GM18508 (cell line): ENCODE results near the gene UBE2V1.
"Not testable (repeated sequence)": the region's sequence is repeated elsewhere in the genome, so short reads cannot be mapped to it uniquely, and the experiment has no call there.

Source experiments
- ATAC-seq: cut with Tn5 transposase; IDR thresholded peaks from one replicate; pipeline ENCODE4 v1.9.1; 2021; ENCODE audit warnings: moderate number of reproducible peaks; ENCODE audit not compliant: insufficient read depth, unreplicated experiment

Gene UBE2V1

DNA sequence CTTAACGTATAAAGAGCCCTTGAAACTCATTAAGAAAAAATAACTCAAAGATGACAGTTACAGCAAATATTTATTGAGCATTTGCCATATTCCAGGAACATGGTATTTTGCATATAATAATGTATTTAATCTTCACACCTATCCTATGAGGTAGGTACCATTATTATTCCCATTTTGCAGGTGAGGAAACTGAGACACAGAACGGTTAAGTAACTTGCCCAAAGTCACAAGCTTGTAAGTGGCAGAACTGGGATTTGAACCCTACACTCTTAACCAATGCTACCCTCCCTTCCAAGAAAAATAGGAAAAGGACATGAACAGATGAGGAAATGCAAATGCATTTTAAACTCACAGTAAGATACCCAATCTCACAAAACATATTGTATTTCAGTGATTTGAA, 5.3 kb upstream of the UBE2V1 start:
- ATAC-seq: no peak

DNA sequence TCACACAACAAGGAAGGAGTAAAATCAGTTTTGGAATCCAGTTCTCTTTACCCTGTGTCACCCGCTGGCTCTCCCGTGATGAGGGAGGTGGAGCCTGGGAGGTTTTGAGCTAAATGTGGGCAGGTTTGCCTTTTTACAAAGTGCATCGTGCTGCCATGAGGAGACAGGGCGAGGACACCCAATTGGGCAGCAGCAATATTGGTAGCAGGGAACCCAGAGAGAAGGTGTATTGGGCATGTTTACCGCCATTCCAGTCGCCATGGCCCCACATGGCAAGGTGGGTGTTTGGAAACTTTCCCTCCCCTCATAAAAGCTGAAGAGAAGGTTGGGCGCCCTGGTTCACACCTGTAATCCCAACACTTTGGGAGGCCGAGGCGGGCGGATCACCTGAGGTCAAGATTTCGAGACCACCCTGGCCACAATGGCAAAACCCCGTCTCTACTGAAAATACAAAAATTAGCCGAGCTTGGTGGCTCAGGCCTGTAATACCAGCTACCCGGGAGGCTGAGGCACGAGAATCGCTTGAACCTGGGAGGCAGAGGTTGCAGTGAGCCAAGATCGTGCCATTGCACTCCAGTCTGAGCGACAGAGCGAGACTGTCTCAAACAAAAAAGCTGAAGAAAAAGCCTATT, 3.5 kb upstream of the UBE2V1 start:
- ATAC-seq: no peak

DNA sequence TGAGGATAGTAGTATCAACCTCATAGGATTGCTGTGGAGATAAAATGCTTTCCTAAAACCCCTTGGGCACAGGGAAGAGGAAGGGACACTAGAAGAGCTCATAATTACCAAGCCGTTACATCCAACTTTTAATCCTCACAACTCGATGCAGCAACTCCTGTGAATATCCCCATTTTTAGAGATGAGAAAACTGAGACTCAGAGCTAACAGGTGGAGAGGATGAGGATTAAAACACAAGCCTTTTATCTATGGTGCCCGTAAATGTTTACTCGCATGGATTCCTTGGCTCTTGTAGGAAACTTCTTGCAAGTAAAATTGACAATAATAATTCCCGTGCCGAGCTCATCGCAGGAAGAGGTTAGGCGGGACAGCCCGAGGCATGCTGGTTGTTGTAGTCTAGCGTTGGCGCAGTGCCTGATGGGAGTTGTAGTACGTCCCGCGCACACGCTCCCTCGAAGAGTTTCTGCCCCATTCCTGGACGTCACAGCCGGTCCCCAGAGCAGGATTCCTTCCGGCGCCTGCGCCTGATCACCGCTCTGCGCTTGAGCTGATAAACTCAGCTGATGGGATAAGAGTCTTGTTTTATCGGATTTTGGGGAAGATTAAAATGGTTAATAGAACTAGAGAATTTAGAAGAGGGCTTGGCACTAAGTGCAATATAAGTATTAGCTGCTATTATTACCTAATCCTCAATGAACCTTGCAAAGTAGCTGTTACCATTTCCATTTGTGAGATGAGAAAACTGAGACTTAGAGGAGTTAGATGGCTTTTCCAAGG, 2.8 kb upstream of the UBE2V1 start:
- peak; percentile 51 for ATAC-seq

DNA sequence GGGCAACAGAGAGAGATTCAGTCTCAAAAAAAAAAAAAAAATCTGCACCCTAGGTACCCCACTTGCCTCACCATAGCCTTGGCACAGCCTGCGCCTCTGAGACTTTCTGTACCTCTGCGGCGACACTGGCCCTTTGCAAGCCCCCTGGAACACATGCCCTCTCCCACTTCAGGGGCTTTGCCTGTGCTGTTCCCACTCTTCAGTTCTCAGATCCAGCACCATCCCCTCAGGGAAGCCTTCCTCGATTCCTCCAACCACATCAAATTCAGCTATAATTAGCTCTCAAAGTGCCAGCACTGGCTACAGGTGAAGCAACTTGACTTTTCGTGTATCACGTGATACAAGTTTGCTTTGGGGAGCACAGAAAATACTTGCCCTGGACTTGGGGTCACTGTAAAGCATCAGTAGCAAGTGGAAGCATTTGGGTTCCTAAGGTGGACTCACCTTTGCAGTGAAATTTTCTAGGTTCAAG, 2.1 kb upstream of the UBE2V1 start:
- no peak for ATAC-seq

DNA sequence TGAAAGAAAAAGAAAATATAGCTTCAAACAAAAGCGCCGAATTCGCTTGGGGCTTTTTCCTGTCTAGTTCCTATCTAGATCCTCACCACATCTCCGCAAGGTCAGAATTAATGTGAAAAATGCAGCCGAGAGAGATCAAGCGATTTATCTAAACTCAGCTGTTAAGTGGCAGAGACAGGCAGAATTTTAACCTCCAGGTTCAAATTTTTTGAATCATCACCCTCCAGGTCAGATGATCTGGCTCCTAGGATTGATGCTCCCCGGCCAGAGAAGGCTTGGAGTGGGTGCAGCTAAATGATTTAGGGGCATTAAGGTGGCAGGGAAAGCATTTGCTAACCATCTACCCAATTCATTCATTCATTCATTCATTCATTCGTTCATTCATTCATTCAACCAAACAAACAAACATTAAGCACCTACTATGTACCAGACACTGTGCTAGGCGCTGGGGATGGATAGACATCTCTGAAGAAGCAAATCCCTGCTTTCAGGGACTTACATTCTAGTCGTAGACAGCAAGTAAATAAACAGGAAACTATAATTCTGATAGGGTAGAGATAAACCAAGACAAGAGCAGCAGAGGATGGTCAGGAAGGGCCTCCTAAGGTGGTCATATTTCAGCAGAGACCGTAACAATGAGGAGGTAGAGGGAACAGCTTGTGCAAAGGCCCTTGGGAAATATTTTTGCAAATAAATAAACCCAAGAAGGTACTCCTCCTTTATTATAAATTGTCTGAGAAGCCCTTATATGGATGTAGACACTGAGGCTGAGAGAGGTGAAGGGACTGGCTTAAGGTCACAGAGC, 672 bp upstream of the UBE2V1 start:
- ATAC-seq: no peak

DNA sequence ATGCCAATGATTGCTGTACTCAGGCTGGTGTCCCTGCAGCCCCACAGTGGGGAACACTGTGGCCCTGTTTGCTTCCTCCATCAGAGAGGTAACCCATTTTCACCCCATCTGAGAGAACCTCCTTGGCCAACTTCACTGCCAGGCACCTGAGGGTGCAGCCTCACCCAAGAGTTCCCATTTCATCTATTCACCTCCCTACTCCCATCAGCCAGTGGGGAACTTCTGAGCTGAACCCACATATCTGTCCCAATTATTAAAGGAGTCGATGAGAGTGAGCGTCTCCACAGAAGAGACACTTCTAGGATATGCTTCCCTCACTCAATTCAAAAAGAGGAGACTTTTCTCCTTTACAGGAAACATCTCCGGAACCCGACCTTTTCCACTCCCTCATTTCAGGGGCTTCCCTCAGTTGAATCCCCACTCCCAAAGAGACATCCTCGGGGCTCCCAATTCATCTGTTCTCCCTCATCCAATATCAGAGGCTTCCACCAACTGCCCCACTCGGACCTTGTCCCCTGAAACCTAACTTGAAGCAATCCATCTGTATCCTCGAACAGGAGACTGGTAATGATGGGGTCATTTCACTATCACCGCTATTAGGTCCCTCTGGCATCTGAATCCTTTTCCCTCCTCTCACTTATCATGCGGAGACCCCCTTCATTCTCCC, 988 bp downstream of the UBE2V1 start:
- no peak for ATAC-seq

DNA sequence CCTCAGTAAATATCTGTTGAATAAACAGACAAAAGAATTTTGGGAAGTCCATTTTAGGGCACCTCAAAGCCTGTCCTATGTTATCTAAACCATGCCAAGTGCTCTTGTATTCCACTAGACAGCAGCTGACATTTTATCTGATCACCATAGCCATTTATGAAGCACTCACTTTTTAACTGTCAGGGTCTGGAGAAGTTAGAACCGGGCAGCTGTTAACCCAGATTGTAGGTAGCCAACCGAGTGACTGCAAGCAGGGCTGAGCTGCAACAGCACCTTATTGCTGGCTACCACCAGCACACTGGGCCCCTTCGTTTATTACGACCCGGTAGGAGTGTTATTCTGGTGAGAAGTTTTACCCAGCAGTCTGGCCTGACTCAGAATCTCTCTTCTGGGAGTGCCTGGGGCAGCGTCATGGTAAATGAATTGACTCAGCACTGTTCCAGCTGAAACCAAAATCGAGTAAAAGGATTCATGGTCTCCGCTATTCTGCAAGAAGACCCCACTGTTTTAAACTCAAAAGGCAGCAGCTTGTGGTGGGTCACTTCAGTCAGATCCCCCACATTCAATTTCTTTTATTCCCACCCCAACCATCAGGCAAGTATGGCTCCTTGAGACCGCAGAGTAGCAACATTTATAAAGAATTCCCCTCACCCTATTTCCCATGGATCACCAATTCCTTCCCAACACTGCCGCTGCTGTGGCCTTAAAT, 1.7 kb downstream of the UBE2V1 start:
- ATAC-seq: no peak

DNA sequence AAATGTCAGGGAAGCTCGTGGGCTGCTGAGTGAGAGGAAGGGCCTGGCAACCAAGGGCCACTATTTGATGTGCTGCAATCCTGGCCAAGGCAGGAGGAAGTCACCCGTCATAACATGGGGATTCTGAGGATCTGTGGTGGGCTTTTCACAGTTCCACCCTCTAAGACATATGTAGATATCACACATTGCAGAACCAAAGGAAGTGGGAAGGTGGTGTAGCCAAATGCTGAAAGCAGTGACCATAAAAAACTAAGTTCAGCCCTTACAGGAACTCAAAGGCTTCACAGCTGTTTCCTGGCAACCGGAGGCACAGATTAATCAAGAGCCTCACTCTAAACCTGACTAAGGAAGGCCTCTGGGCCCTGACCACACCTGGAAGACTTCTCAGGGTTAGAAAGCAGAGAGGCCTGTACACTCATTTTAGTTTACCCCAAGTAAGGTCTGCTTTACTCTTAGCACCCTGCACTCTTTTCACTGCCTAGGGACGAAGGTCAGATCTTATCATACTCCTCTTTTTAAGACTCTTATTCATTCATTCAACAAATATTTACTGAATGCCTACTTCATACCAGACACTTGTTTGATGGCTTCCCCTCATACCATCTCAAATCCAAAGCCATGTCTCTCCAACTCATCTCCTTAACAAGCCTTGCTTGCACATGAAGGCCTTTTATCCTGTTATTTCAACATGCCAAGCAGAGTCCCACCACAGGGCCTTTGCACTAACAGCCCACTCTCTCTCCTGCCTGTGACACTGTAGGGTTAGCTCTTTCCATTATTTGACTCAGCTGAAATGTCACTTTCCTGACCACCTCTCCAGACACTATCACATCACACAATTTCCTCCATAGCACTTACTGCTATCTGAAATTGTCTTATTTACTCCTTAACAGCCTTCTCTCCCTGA, 2.6 kb downstream of the UBE2V1 start:
- no peak for ATAC-seq

DNA sequence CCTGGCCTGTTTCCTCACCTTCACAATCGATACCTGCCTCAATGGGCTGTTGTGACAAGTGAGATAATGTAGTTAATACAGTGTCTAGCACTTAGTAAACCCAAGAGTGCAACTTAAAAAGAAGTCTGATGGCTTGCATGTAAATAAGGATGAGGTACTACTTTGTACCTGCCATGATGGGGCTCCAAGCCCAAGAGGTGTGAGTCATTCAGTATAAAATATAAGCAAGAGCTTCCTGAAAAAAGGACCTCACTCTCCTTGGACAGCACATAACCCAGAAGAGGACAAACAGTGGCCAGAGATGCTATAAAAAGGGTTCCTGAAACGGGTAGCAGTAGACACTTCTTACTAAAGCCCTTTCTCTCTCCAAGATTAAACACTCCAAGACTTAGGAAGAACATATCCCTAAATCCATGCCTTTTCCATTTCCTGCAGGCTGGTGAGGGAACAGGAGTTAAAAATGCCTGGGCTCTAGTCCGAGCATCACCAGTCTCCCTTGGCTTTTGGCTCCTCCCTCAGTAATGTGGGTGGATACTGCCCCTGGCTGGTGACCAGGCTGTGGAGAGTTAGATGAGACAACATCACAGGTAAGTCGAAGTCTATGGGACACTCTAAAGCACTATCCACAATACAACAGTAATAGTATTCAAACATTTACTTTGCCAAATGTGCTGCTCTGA, 4.3 kb downstream of the UBE2V1 start:
- no peak for ATAC-seq

DNA sequence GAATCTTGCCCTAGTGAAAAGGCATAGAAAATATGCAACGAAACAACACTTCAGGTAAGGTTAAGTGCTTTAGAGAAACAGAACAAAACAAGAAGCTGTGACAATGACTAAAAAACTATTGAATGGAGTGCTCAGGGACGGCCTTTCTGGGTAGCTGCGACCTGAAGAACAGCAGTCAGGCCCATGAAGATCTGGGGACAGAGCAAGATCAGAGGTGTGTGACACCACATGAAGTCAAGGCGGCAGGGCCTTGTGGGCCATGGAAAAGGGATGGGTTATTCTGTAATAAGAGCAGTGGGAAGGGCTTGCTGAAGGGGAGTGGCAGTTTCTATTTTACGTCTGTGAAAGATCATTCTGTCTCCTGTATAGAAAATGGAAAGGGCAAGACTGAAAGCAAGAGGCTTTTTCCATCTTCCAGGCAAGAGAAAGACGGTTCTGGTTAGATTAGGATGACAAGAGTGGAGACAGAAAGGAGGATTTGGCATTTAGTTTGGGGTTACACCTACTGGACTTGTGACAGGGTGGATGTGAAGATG, 5.1 kb downstream of the UBE2V1 start:
- no peak for ATAC-seq

DNA sequence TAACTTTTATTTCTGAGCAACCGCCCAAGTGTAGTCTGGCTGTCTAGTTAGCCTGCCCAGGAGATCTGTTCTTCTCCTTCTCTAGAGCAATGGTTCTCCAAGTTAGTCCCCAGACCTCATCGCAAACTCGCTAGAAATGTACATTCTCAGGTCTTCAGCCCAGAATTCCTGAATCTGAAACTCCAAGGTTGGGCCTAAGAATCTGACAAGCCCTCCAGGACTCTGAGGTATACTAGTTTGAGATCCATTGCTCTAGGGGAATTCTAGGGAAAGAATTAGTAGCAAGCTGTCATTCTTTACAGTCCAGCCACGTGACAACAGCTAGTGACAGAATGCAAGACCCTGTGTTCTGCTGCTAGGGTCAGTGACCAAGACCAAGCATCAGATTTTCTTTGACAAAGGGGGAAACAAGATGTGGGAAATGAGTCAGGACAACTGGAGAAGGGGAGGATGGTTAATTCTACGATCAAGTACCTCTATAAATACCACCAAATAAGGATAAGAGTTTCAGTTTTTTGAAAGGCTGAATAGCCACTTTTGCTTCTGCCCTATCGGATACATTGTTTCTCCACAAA, 5.8 kb downstream of the UBE2V1 start:
- ATAC-seq: no peak

DNA sequence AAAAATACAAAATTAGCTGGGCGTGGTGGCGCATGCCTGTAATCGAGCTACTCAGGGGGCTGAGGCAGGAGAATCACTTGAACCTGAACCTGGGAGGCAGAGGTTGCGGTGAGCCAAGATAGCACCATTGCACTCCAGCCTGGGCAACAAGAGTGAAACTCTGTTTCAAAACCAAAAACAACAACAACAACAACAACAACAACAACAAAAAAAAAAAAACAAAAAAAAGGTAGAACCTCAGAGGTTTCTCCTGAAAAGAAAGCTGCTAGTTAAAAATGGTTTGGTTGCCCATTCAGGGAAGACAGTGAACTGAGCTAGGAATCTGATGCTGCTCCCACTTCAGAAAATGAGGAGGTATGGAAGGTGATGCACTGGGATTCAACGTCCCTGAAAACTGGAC, 6.3 kb downstream of the UBE2V1 start:
- not testable (repeated sequence) for ATAC-seq

DNA sequence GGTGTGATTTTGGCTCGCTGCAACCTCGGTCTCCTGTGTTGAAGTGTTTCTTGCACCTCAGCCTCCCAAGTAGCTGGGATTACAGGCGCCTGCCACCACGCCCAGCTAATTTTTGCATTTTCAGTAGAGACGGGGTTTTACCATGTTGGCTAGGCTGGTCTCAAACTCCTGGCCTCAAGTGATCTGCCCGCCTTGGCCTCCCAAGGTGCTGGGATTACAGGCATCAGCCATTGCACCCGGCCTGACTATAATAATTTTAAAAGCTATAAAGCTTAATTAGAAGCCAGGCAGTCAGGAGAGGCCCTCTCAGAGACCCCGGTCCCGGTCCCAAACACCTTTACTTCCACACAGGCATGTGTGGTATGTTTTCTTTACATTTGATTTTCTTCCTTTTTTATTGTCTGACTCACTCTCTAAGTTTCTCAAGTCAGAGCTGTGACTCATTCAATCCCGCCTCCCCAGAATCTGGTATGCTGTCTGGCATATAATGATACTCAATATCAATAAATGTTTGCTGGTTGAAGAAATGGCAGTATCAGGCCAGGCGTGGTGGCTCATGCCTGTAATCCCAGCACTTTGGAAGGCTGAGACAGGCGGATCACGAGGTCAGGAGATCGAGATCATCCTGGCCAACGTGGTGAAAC, 9.4 kb downstream of the UBE2V1 start:
- not testable (repeated sequence) for ATAC-seq

DNA sequence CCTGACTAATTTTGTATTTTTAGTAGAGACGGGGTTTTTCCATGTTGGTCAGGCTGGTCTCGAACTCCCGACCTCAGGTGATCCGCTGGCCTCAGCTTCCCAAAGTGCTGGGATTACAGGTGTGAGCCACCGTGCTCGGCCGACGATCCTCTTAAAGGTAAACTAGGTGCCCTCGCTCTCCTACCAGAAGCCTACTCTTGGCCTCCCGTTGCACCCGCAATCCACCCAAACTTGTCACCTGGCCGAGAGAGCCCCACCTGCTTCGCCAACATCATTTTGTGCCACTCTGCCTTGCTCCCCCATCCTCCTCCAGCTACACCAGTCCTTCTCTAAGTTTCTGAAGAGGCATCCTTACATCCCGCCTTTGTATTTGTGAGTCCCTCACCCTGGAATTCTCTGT, 10.4 kb downstream of the UBE2V1 start:
- ATAC-seq: not testable (repeated sequence)

DNA sequence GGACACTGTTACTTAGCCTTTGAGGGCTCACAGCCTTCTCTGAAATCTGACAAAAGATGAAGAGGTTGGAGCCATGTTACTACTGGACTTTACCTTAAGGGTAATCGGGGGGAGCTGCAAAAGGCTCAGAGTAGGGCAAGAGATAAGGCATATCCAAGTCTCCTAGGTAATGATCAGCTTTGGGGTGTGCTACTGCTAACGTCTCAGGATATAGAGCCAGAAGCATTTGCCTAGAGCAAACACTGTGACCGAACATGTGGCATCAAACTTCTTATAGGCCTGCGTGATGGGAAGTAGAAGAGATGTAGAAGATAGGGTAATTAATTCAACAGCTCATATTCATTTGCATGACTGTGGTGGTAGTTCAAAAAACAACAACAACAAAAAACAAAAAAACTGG, 11.1 kb downstream of the UBE2V1 start:
- no peak for ATAC-seq

DNA sequence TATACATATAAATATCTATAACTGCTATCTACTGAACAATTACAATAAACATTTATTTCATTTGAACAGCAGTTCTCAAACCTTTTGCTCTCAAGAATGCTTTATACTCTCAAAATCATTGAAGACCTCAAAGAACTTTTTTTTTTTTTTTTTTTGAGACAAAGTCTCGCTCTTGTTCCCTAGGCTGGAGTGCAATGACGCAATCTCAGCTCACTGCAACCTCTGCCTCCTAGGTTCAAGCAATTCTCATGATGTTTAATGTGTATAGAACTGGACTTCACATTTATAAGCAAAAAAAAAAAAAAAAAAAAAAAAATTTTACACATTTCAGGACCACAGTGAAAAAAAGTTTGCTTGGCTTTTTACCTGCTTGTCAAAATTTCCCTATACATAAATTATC, 11.7 kb downstream of the UBE2V1 start:
- ATAC-seq: no peak

DNA sequence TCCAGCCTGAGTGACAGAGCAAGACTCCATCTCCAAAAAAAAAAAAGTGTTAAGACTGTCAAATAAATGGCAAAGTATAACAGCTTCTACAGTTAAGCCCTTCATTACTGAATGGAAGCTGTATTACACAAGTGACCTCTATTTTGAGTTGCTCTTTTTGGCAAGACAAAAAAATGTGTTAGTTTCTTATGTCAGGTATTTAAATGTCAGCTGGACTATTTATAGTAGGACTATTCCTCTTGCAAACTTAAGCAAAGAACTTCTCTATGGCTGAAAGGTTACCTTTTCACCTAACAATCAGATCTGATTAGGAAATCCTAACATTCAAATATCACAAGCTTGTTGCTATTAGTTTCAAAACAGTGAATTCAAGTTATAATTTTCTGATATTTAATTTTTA, 12.4 kb downstream of the UBE2V1 start:
- ATAC-seq: no peak
